CD4-positive, CD25-positive, alpha-beta regulatory T cell (primary cell): Measurements from ENCODE around the gene TOMM20L. TPM values are rescaled to one million over a fixed set of nuclear protein-coding genes. Genes with fewer than 3 reads are reported as not detected.
"Not testable (repeated sequence)": the region's sequence is repeated elsewhere in the genome, so short reads cannot be mapped to it uniquely, and the experiment has no call there.

Experiments
- ATAC-seq, 2 donors: fragments of 150-1000 bp; cut with Tn5 transposase; one replicate each; pipeline ENCODE4 v1.10.0; 2021; ENCODE audit warnings: low read depth in 2 of 2, moderate number of reproducible peaks in 2 of 2, moderate library complexity in 1 of 2
- DNase-seq, 3 donors: peaks; one replicate each; pipeline versions ENCODE4 v3.0.0 to v3.0.0-alpha.2; 2012 to 2022; ENCODE audit warnings: mixed read lengths in 1 of 3
- H3K27ac ChIP-seq: one replicate; pipeline ENCODE4 v1.7.0; 2013; ENCODE audit warnings: mild to moderate bottlenecking, low read length; ENCODE audit not compliant: insufficient read depth, poor library complexity, severe bottlenecking
- H3K27me3 ChIP-seq: one replicate; pipeline ENCODE4 v1.7.0; 2013; ENCODE audit warnings: low read length; ENCODE audit not compliant: control insufficient read depth, insufficient read depth
- H3K36me3 ChIP-seq: one replicate; pipeline ENCODE4 v1.7.0; 2013; ENCODE audit warnings: mild to moderate bottlenecking, low read length, moderate library complexity; ENCODE audit not compliant: control insufficient read depth, insufficient read depth
- H3K4me1 ChIP-seq: 2 replicates; pipeline ENCODE4 v1.7.0; 2013; ENCODE audit warnings: mild to moderate bottlenecking, low read length; ENCODE audit not compliant: insufficient read depth, control insufficient read depth, poor library complexity, severe bottlenecking
- H3K4me3 ChIP-seq: one replicate; pipeline ENCODE4 v1.7.0; 2013; ENCODE audit warnings: low read depth, mild to moderate bottlenecking, low read length, moderate library complexity
- H3K9me3 ChIP-seq, 2 experiments: 1 replicate in 1 of 2; 2 replicates in 1 of 2; pipeline ENCODE4 v1.7.0; 2013; ENCODE audit warnings: low read length in 2 of 2, mild to moderate bottlenecking in 1 of 2, moderate library complexity in 1 of 2; ENCODE audit not compliant: control insufficient read depth in 2 of 2
- H3K27ac Mint-ChIP-seq, 3 donors: one replicate each; pipeline ENCODE4 v1.8.0; 2020 to 2022; ENCODE audit warnings: mild to moderate bottlenecking in 3 of 3, mixed read lengths in 3 of 3, moderate library complexity in 2 of 3
- H3K27me3 Mint-ChIP-seq: one replicate; pipeline ENCODE4 v1.8.0; 2022; ENCODE audit warnings: mild to moderate bottlenecking, mixed read lengths
- H3K36me3 Mint-ChIP-seq: one replicate; pipeline ENCODE4 v1.8.0; 2020; ENCODE audit warnings: mixed read lengths
- H3K4me1 Mint-ChIP-seq, 4 donors: one replicate each; pipeline ENCODE4 v1.8.0; 2020 to 2022; ENCODE audit warnings: mixed read lengths in 4 of 4, mild to moderate bottlenecking in 1 of 4
- H3K4me3 Mint-ChIP-seq, 4 donors: one replicate each; pipeline ENCODE4 v1.8.0; 2020 to 2022; ENCODE audit warnings: mild to moderate bottlenecking in 4 of 4, mixed read lengths in 4 of 4, moderate library complexity in 3 of 4
- H3K9me3 Mint-ChIP-seq, 7 donors: one replicate each; pipeline ENCODE4 v1.8.0; 2020 to 2022; ENCODE audit warnings: mixed read lengths in 7 of 7, mild to moderate bottlenecking in 3 of 7, moderate library complexity in 2 of 7
- polyA plus RNA-seq, 4 donors: library from polyadenylated mRNA; unstranded; fragments of 300-500 nt; fragmentation: Illumina TruSeq; gene quantifications; one replicate each; pipeline ENCODE4 v1.2.3, GENCODE V29; 2021
- total RNA-seq: library from RNA; stranded (reverse); gene quantifications from one replicate; pipeline ENCODE4 v1.2.3, GENCODE V29; 2022

TOMM20L gene
- total RNA-seq (not detected), polyA plus RNA-seq (under 1 TPM in 1 of 4 donors, not detected in 3; 0.47 TPM)

DNA sequence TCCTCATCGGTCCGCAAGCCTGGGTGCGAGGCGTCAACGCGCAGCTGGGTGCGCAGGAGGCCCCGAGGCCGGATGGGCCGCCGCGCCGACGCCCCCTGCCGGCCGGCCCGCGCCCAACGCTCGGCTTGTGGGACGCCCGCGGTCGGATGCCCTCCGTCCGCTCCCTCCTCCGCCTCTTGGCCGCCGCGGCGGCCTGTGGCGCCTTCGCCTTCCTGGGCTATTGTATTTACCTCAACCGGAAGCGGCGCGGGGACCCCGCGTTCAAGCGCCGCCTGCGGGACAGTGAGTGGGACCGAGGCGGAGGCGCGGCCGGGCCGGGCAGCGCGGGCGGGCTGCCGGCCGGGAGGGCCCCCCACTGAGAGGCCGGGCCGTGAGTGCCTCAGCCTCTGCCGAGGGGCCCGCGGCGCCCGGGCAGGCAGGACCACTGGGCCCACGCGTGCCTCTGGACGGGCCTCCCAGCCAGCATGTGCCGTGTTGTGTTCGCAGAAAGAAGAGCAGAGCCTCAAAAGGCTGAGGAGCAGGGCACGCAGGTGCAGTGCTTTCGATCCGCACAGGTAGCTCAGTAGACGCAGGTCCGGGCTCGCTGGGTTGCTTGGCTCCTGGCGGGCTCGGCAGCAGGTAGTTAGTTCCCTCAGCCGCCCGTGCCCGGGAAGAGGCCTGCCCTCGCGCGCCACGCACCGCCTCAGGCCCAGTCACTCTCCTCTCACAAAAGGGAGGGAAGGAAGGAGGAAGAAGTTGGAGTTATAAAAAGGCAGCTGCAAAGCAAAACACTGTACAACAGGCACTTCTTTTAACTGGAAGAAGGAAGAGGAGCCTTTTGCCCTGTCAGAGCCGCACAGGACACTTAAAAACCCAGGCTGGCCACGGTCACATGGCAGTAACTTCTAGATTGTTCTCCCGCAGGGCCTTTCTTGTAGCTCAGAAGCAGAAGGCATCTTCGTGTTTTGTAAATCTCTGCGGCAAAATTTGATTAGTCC is at the start of gene TOMM20L:
Gene TOMM20L (plus strand): TSS at position 119 of the 977 bp plus-strand sequence. CDS start 28 bp downstream, at position 147.
- H3K4me3 ChIP-seq = peak within 1 kb of the TSS; percentile 79
- no peaks in the 10 kb centered on the region for H3K36me3 Mint-ChIP-seq
- H3K27ac Mint-ChIP-seq = peak within 1 kb of the TSS; percentile 95 to 98 (median 97)
- peak within 1 kb of the TSS; percentile 68 for H3K27ac ChIP-seq
- peaks cover 5% of the 10 kb centered on the region for H3K27me3 Mint-ChIP-seq
- peak; percentile 82 to 83 for ATAC-seq
- peaks cover 16% of the 10 kb centered on the region for H3K4me1 ChIP-seq
- peaks cover 0 to 1% (median 0%) of the 10 kb centered on the region in 7 donors for H3K9me3 Mint-ChIP-seq
- no peaks in the 10 kb centered on the region for H3K27me3 ChIP-seq
- peaks cover 9 to 15% (median 11%) of the 10 kb centered on the region in 4 donors for H3K4me1 Mint-ChIP-seq
- peak; percentile 61 to 80 (median 73) for DNase-seq
- no peaks in the 10 kb centered on the region for H3K36me3 ChIP-seq
- H3K9me3 ChIP-seq = no peaks in the 10 kb centered on the region
- peak within 1 kb of the TSS; percentile 77 to 89 (median 86) for H3K4me3 Mint-ChIP-seq

DNA sequence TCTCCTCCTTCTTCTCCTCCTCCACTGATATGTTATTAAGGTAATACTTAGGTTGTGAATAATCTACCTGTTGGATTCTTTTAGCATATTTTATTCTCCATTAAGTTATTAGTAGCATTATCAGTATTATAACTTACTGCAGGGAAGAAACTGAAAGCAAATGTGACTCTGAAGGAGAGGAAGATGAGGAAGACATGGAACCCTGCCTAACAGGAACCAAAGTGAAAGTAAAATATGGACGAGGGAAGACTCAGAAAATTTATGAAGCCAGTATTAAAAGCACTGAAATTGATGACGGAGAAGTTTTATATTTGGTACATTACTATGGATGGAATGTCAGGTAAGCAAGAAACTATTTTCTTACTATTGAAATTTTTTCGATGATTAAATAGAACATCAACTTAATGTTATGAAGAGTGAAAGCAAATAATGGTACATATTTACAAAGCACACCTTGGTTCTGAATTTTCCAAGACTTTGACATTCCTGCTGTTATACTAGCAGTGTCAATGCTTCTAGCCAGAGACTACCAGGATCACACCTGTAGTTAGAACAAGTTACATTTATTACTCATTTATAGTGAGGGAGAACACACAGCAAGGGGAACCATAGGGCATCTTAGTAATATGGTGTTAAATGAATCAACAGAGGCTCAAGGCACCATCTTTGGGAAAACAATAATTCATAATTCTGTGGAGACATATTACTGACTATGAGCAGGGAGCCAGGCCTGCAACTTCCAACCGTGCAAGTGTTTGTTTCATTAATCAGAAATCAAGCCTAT is 42.0 kb upstream of the TOMM20L start:
- Mint-ChIP-seq H3K27ac (peak overlapping the region; percentile 47 to 89 (median 52)), H3K9me3 (peaks cover 0 to 1% (median 0%) of the 10 kb centered on the region in 7 donors), H3K4me3 (peak overlapping the region; percentile 7 to 72 (median 61)), H3K36me3 (peaks cover 34% of the 10 kb centered on the region), H3K4me1 (peaks cover 23 to 39% (median 30%) of the 10 kb centered on the region in 4 donors), H3K27me3 (no peaks in the 10 kb centered on the region)
- Histone ChIP-seq H3K4me1 (no peaks in the 10 kb centered on the region), H3K27ac (peak overlapping the region; percentile 25), H3K36me3 (peaks cover 62% of the 10 kb centered on the region), H3K9me3 (no peaks in the 10 kb centered on the region), H3K4me3 (peak overlapping the region; percentile 75), H3K27me3 (no peaks in the 10 kb centered on the region)
- DNase-seq = peak in 1 of 3 donors; percentile 20
- no peak for ATAC-seq

GRCh38 chr14:58354808-58355207 is 40.9 kb upstream of the TOMM20L start:
- DNase-seq (no peak), ATAC-seq (no peak)
- no peak overlapping the region for H3K4me3 Mint-ChIP-seq
- no peak overlapping the region for H3K4me3 ChIP-seq
- peaks cover 61% of the 10 kb centered on the region for H3K36me3 ChIP-seq
- H3K27ac Mint-ChIP-seq = peak overlapping the region in 2 of 3 donors; percentile 47 to 52
- no peaks in the 10 kb centered on the region for H3K9me3 Mint-ChIP-seq
- H3K36me3 Mint-ChIP-seq = peaks cover 33% of the 10 kb centered on the region
- H3K27me3 ChIP-seq = no peaks in the 10 kb centered on the region
- H3K4me1 Mint-ChIP-seq = peaks cover 23 to 36% (median 30%) of the 10 kb centered on the region in 4 donors
- no peak overlapping the region for H3K27ac ChIP-seq
- no peaks in the 10 kb centered on the region for H3K9me3 ChIP-seq
- no peaks in the 10 kb centered on the region for H3K4me1 ChIP-seq
- no peaks in the 10 kb centered on the region for H3K27me3 Mint-ChIP-seq

DNA sequence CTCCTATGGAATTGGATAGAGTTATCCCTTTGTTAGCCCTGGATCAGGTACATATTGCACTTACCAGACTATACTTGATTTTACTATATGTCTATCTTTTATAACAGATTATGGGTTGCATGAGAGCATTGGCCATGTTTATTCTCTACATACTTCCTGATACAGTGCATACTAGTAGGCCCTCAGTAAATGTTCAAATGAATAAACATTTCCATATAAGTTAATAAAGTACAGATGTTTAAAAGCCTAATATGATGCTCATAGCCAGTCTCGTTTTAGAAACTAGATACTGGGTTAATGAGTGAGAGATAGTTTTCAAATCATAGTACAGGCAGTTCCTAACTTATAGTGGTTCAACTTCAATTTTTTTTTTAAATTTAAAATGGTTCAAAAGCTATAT is 39.5 kb upstream of the TOMM20L start:
- peaks cover 22 to 36% (median 27%) of the 10 kb centered on the region in 4 donors for H3K4me1 Mint-ChIP-seq
- DNase-seq = no peak
- peaks cover 36% of the 10 kb centered on the region for H3K36me3 Mint-ChIP-seq

GRCh38 chr14:58362272-58362671 is 33.5 kb upstream of the TOMM20L start:
- H3K27ac ChIP-seq, H3K9me3 ChIP-seq, H3K27me3 ChIP-seq, H3K27me3 Mint-ChIP-seq, H3K4me1 Mint-ChIP-seq, H3K4me3 ChIP-seq, DNase-seq, H3K4me3 Mint-ChIP-seq, ATAC-seq, H3K9me3 Mint-ChIP-seq, H3K27ac Mint-ChIP-seq, H3K4me1 ChIP-seq: not testable (repeated sequence)
- H3K36me3 ChIP-seq = peaks cover 69% of the 10 kb centered on the region
- peaks cover 37% of the 10 kb centered on the region for H3K36me3 Mint-ChIP-seq

More for the DNA sequence above, 39.5 kb upstream of the TOMM20L start:
- no peak overlapping the region for H3K27ac ChIP-seq
- H3K27me3 ChIP-seq = no peaks in the 10 kb centered on the region
- H3K4me1 ChIP-seq = no peaks in the 10 kb centered on the region
- Mint-ChIP-seq H3K27me3 (no peaks in the 10 kb centered on the region), H3K27ac (peak overlapping the region in 1 of 3 donors; percentile 13), H3K9me3 (no peaks in the 10 kb centered on the region), H3K4me3 (no peak overlapping the region)
- ATAC-seq = no peak
- peaks cover 61% of the 10 kb centered on the region for H3K36me3 ChIP-seq
- H3K4me3 ChIP-seq = no peak overlapping the region
- no peaks in the 10 kb centered on the region for H3K9me3 ChIP-seq

- ATAC-seq (peak; percentile 57 to 63), DNase-seq (peak in 2 of 3 donors; percentile 39 to 66)
- Histone ChIP-seq H3K4me1 (peaks cover 3% of the 10 kb centered on the region), H3K9me3 (no peaks in the 10 kb centered on the region), H3K36me3 (peaks cover 76% of the 10 kb centered on the region), H3K27ac (no peak overlapping the region), H3K27me3 (no peaks in the 10 kb centered on the region), H3K4me3 (no peak overlapping the region)
- no peak overlapping the region for H3K4me3 Mint-ChIP-seq
- no peaks in the 10 kb centered on the region for H3K9me3 Mint-ChIP-seq
- H3K27me3 Mint-ChIP-seq = no peaks in the 10 kb centered on the region
- peaks cover 43% of the 10 kb centered on the region for H3K36me3 Mint-ChIP-seq
- H3K27ac Mint-ChIP-seq = no peak overlapping the region
- H3K4me1 Mint-ChIP-seq = peaks cover 0 to 4% (median 0%) of the 10 kb centered on the region in 4 donors
Observed at GRCh38 chr14:58362798-58363412, 32.8 kb upstream of the TOMM20L start.

DNA sequence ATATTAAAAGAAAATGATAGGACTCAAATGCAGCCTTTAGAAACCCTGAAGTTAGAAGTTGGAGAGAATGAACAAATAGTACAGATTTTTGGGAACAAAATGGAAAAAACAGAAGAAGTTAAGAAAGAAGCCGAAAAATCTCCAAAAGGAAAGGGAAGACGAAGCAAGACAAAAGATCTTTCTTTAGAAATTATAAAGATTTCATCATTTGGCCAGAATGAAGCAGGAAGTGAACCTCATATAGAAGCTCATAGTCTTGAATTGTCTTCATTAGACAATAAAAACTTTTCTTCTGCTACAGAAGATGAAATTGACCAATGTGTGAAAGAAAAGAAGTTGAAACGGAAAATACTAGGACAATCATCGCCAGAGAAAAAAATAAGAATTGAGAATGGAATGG is 31.4 kb upstream of the TOMM20L start:
- peaks cover 51% of the 10 kb centered on the region for H3K36me3 Mint-ChIP-seq
- no peak overlapping the region for H3K4me3 Mint-ChIP-seq
- H3K4me1 Mint-ChIP-seq = peaks cover 0 to 4% (median 0%) of the 10 kb centered on the region in 4 donors
- Histone ChIP-seq H3K27me3 (no peaks in the 10 kb centered on the region), H3K36me3 (peaks cover 81% of the 10 kb centered on the region), H3K9me3 (no peaks in the 10 kb centered on the region), H3K27ac (no peak overlapping the region), H3K4me1 (peaks cover 3% of the 10 kb centered on the region), H3K4me3 (no peak overlapping the region)
- H3K27ac Mint-ChIP-seq = peak overlapping the region in 1 of 3 donors; percentile 61
- ATAC-seq = no peak
- H3K9me3 Mint-ChIP-seq = no peaks in the 10 kb centered on the region
- DNase-seq = no peak
- H3K27me3 Mint-ChIP-seq = no peaks in the 10 kb centered on the region
